H9 (cell line): Measurements from ENCODE around the gene FAM53B. TPM values are rescaled to one million over a fixed set of nuclear protein-coding genes. Genes with fewer than 3 reads are reported as not detected.

Source experiments
- DNase-seq: peaks from one replicate; pipeline ENCODE4 v3.0.0-alpha.2; 2017
- H2AFZ ChIP-seq: one replicate; pipeline ENCODE4 v1.6.1; 2013; ENCODE audit warnings: mild to moderate bottlenecking, low read length, control low read depth, moderate library complexity
- H2AK5ac ChIP-seq: 2 replicates; pipeline ENCODE4 v1.6.1; 2013; ENCODE audit warnings: low read length, control low read depth, mixed read lengths; ENCODE audit not compliant: insufficient read length
- H2BK120ac ChIP-seq: one replicate; pipeline ENCODE4 v1.6.1; 2013; ENCODE audit warnings: low read depth, mild to moderate bottlenecking, low read length, control low read depth, inconsistent platforms; ENCODE audit not compliant: poor library complexity, severe bottlenecking
- H2BK12ac ChIP-seq: 2 replicates; pipeline ENCODE4 v1.6.1; 2013; ENCODE audit warnings: low read length, control low read depth, mixed read lengths, low read depth; ENCODE audit not compliant: insufficient read length
- H2BK15ac ChIP-seq: 2 replicates; pipeline ENCODE4 v1.6.1; 2013; ENCODE audit warnings: low read depth, low read length, control low read depth
- H2BK20ac ChIP-seq: one replicate; pipeline ENCODE4 v1.6.1; 2013; ENCODE audit warnings: low read depth, mild to moderate bottlenecking, low read length, control low read depth, inconsistent platforms; ENCODE audit not compliant: poor library complexity, severe bottlenecking
- H2BK5ac ChIP-seq: 2 replicates; pipeline ENCODE4 v1.6.1; 2013; ENCODE audit warnings: low read length, control low read depth, mixed read lengths; ENCODE audit not compliant: insufficient read length
- H3K14ac ChIP-seq: 2 replicates; pipeline ENCODE4 v1.6.1; 2013; ENCODE audit warnings: low read length, control low read depth; ENCODE audit not compliant: insufficient read depth
- H3K18ac ChIP-seq: 2 replicates; pipeline ENCODE4 v1.6.1; 2013; ENCODE audit warnings: low read depth, mild to moderate bottlenecking, mixed read lengths, low read length, control low read depth; ENCODE audit not compliant: insufficient read length
- H3K23ac ChIP-seq: 2 replicates; pipeline ENCODE4 v1.6.1; 2013; ENCODE audit warnings: low read length, control low read depth, mixed read lengths, low read depth; ENCODE audit not compliant: insufficient read length
- H3K23me2 ChIP-seq: 2 replicates; pipeline ENCODE4 v1.6.1; 2013; ENCODE audit warnings: low read depth, mild to moderate bottlenecking, mixed read lengths, low read length, control low read depth; ENCODE audit not compliant: insufficient read length, poor library complexity, severe bottlenecking
- H3K27ac ChIP-seq: 2 replicates; pipeline ENCODE4 v1.5.1; 2013; ENCODE audit warnings: low read length, control low read depth, mixed read lengths, low read depth; ENCODE audit not compliant: insufficient read length
- H3K27me3 ChIP-seq: 2 replicates; pipeline ENCODE4 v1.6.1; 2013; ENCODE audit warnings: low read length, control low read depth, inconsistent platforms; ENCODE audit not compliant: insufficient read depth
- H3K4ac ChIP-seq: 2 replicates; pipeline ENCODE4 v1.6.1; 2013; ENCODE audit warnings: low read depth, mild to moderate bottlenecking, control low read depth, inconsistent platforms, low read length, moderate library complexity
- H3K4me1 ChIP-seq: 2 replicates; pipeline ENCODE4 v1.6.1; 2013; ENCODE audit warnings: low read length, control low read depth, inconsistent platforms; ENCODE audit not compliant: insufficient read depth
- H3K4me2 ChIP-seq: 2 replicates; pipeline ENCODE4 v1.6.1; 2013; ENCODE audit warnings: low read length, control low read depth, mixed read lengths; ENCODE audit not compliant: insufficient read length, insufficient read depth
- H3K56ac ChIP-seq: 2 replicates; pipeline ENCODE4 v1.6.1; 2013; ENCODE audit warnings: low read depth, mild to moderate bottlenecking, mixed read lengths, low read length, control low read depth; ENCODE audit not compliant: insufficient read length
- H3K79me1 ChIP-seq: 2 replicates; pipeline ENCODE4 v1.6.1; 2013; ENCODE audit warnings: low read depth, mild to moderate bottlenecking, moderate library complexity, low read length, control low read depth, inconsistent platforms; ENCODE audit not compliant: insufficient read depth, poor library complexity, severe bottlenecking
- H3K79me2 ChIP-seq: 2 replicates; pipeline ENCODE4 v1.6.1; 2013; ENCODE audit warnings: low read length, control low read depth, inconsistent platforms; ENCODE audit not compliant: insufficient read depth
- H3K9ac ChIP-seq: 2 replicates; pipeline ENCODE4 v1.6.1; 2013; ENCODE audit warnings: low read length, control low read depth, mixed read lengths; ENCODE audit not compliant: insufficient read length; ENCODE audit errors: extremely low read depth
- H3K9me3 ChIP-seq: one replicate; pipeline ENCODE4 v1.6.1; 2013; ENCODE audit warnings: low read depth, low read length, inconsistent platforms; ENCODE audit not compliant: control insufficient read depth
- H3T11ph ChIP-seq: one replicate; pipeline ENCODE4 v1.6.1; 2013; ENCODE audit warnings: mild to moderate bottlenecking, low read length, control low read depth, inconsistent platforms
- H4K20me1 ChIP-seq: one replicate; pipeline ENCODE4 v1.6.1; 2013; ENCODE audit not compliant: control insufficient read depth, insufficient read length, insufficient read depth
- H4K5ac ChIP-seq: 2 replicates; pipeline ENCODE4 v1.6.1; 2013; ENCODE audit warnings: low read depth, mild to moderate bottlenecking, mixed read lengths, low read length, control low read depth; ENCODE audit not compliant: insufficient read length
- H4K8ac ChIP-seq: replicated peaks from 2 replicates; pipeline ENCODE4 v1.6.1; 2013; ENCODE audit warnings: low read length, control low read depth, mixed read lengths, low read depth; ENCODE audit not compliant: insufficient read length
- H4K91ac ChIP-seq: 2 replicates; pipeline ENCODE4 v1.6.1; 2013; ENCODE audit warnings: low read depth, mild to moderate bottlenecking, moderate library complexity, mixed read lengths, low read length, control low read depth; ENCODE audit not compliant: insufficient read length
- H3K27ac Mint-ChIP-seq, 3 experiments: 2 replicates in 2 of 3; 3 replicates in 1 of 3; pipeline ENCODE4 v1.8.0; 2020 to 2021; ENCODE audit warnings: mixed read lengths in 3 of 3, mild to moderate bottlenecking in 1 of 3, moderate library complexity in 1 of 3
- H3K27me3 Mint-ChIP-seq: 2 replicates; pipeline ENCODE4 v1.8.0; 2021; ENCODE audit warnings: low read depth, mild to moderate bottlenecking, moderate library complexity, mixed read lengths
- H3K36me3 Mint-ChIP-seq, 3 experiments: 2 replicates in 2 of 3; 3 replicates in 1 of 3; pipeline ENCODE4 v1.8.0; 2020 to 2021; ENCODE audit warnings: low read depth in 3 of 3, mixed read lengths in 3 of 3; ENCODE audit not compliant: insufficient read depth in 1 of 3
- H3K4me1 Mint-ChIP-seq, 2 experiments: 2 replicates each; pipeline ENCODE4 v1.8.0; 2020; ENCODE audit warnings: mixed read lengths in 2 of 2
- H3K4me3 Mint-ChIP-seq, 2 experiments: 2 replicates in 1 of 2; 3 replicates in 1 of 2; pipeline ENCODE4 v1.8.0; 2020 to 2021; ENCODE audit warnings: mild to moderate bottlenecking in 2 of 2, mixed read lengths in 2 of 2, moderate library complexity in 1 of 2
- H3K9me3 Mint-ChIP-seq, 2 experiments: 2 replicates in 1 of 2; 3 replicates in 1 of 2; pipeline ENCODE4 v1.8.0; 2020; ENCODE audit warnings: mild to moderate bottlenecking in 2 of 2, mixed read lengths in 2 of 2, moderate library complexity in 1 of 2
- CTCF ChIP-seq: fragments of 200-600 bp; sonication (generic); conservative IDR thresholded peaks from 3 replicates; pipeline ENCODE4 v1.8.0; 2021; ENCODE audit warnings: antibody characterized with exemption, mild to moderate bottlenecking
- WGBS: extraction: QIAGEN DNeasy Blood & Tissue Kit; methylation state at CpG from one replicate; pipeline ENCODE4 v1.1.7; 2013; ENCODE audit warnings: missing lambda C conversion rate, low lambda C conversion rate, mixed read lengths; ENCODE audit not compliant: insufficient read length; ENCODE audit errors: extremely low coverage; 5-methylcytosine and 5-hydroxymethylcytosine counted together
- total RNA-seq: library from RNA; stranded (reverse); gene quantifications from 2 replicates; pipeline ENCODE4 v1.2.1, GENCODE V29; 2021

FAM53B gene
- total RNA-seq, 1 experiment from 2014 or later: 11.5 TPM

- Histone ChIP-seq H3K9me3 (no peaks in the 10 kb centered on the region), H2BK20ac (no peak overlapping the region), H3K23ac (no peak overlapping the region), H4K5ac (no peak overlapping the region), H3K79me2 (no peaks in the 10 kb centered on the region), H3K18ac (no peak overlapping the region), H3K4me2 (no peak overlapping the region), H3K14ac (no peak overlapping the region; the same call in 1 of the 2 replicates), H2BK5ac (no peak overlapping the region), H3K27ac (no peak overlapping the region), H3K56ac (no peak overlapping the region), H3K4ac (no peak overlapping the region), H2BK120ac (no peak overlapping the region), H3K4me1 (peaks cover 2% of the 10 kb centered on the region; the same call in 1 of the 2 replicates), H2BK15ac (no peak overlapping the region), H2BK12ac (no peak overlapping the region), H3K23me2 (no peaks in the 10 kb centered on the region), H3K79me1 (no peaks in the 10 kb centered on the region), H3K9ac (no peak overlapping the region), H4K91ac (no peak overlapping the region), H4K8ac (no peak overlapping the region), H2AFZ (no peak overlapping the region), H4K20me1 (no peaks in the 10 kb centered on the region), H3K27me3 (no peaks in the 10 kb centered on the region), H2AK5ac (no peak overlapping the region), H3T11ph (no peak overlapping the region)
- DNase-seq: no peak
- peak overlapping the region in 2 of 3 experiments; percentile 22 to 40; a peak in 2 of 7 replicates for H3K27ac Mint-ChIP-seq
- H3K4me1 Mint-ChIP-seq: peaks cover 5 to 14% of the 10 kb centered on the region in 2 experiments
- no peak for TF ChIP-seq CTCF
- peaks cover 0 to 2% (median 0%) of the 10 kb centered on the region in 3 experiments; a peak in 1 of 7 replicates for H3K36me3 Mint-ChIP-seq
- WGBS: no CpG with 5 or more reads among the region's 9 CpGs
- no peaks in the 10 kb centered on the region for H3K9me3 Mint-ChIP-seq
- no peaks in the 10 kb centered on the region for H3K27me3 Mint-ChIP-seq
- H3K4me3 Mint-ChIP-seq: no peak overlapping the region
These were observed 125.0 kb downstream of the FAM53B start for GRCh38 chr10:124619195-124619594.
